Prostate gland (tissue), 2 donors: ENCODE data around the gene PWWP2B. TPM values are rescaled to one million over a fixed set of nuclear protein-coding genes. Genes with fewer than 3 reads are reported as not detected.

Experiments
- DNase-seq: peaks from one replicate; pipeline ENCODE4 v3.0.0-alpha.2; 2019; ENCODE audit warnings: low spot score
- H3K27ac ChIP-seq, 2 donors: fragments of 200-600 bp; sonication (generic); 2 replicates each; pipeline ENCODE4 v1.5.1; 2017 to 2019
- H3K27me3 ChIP-seq: fragments of 200-600 bp; sonication (generic); replicated peaks from 2 replicates; pipeline ENCODE4 v1.5.1; 2019; ENCODE audit not compliant: insufficient read depth
- H3K36me3 ChIP-seq, 2 donors: fragments of 200-600 bp; sonication (generic); 1 replicate in 1 of 2; 2 replicates in 1 of 2; pipeline versions ENCODE4 v1.5.1 to v1.8.1; 2017 to 2019
- H3K4me1 ChIP-seq: fragments of 200-600 bp; sonication (generic); replicated peaks from 2 replicates; pipeline ENCODE4 v1.5.1; 2019
- H3K4me3 ChIP-seq, 2 donors: fragments of 200-600 bp; sonication (generic); 2 replicates each; pipeline ENCODE4 v1.5.1; 2017 to 2019
- H3K9me3 ChIP-seq: fragments of 200-600 bp; sonication (generic); 2 replicates; pipeline ENCODE4 v1.5.1; 2017
- POLR2A ChIP-seq: fragments of 450-650 bp; IDR thresholded peaks from one replicate; pipeline ENCODE4 v1.6.1; 2016; ENCODE audit warnings: antibody characterized with exemption, mild to moderate bottlenecking
- POLR2AphosphoS5 ChIP-seq: sonication (generic); formaldehyde crosslinking; IDR thresholded peaks from one replicate; pipeline ENCODE4 v1.6.1; 2017; ENCODE audit warnings: antibody characterized with exemption
- WGBS: methylation state at CpG from one replicate; pipeline ENCODE4 v1.1.5; 2018; 5-methylcytosine and 5-hydroxymethylcytosine counted together
- intact Hi-C: fragments of 100-400 bp; cut with DNase I; formaldehyde crosslinking; loops from one replicate; pipeline ENCODE4 v1.14.2; 2022
- total RNA-seq, 2 donors: library from RNA; depleted of rRNA; stranded (reverse); fragments of >200 nt; gene quantifications; one replicate each; pipeline ENCODE4 v1.1.0, GENCODE V29; 2016
- TF ChIP-seq, protein P1 (sequence below), 4 experiments: fragments of 200-600 bp in 2 of 4; fragments of 450-650 bp in 2 of 4; sonication (generic) in 2 of 4; IDR thresholded peaks; 1 replicate in 3 of 4; 2 replicates in 1 of 4; pipeline ENCODE4 v1.5.1; 2016 to 2019; ENCODE audit warnings: antibody characterized with exemption in 4 of 4, mild to moderate bottlenecking in 2 of 4, moderate library complexity in 2 of 4

The PWWP2B gene
- total RNA-seq, 2 donors from 2014 or later = 27.5 to 36.6 TPM

GRCh38 chr10:132465193-132465888 is 68.3 kb downstream of the PWWP2B start:
- no peaks in the 10 kb centered on the region for H3K36me3 ChIP-seq
- H3K4me1 ChIP-seq = peaks cover 5% of the 10 kb centered on the region
- WGBS = 93% methylated on average over 35 of the region's 35 CpGs
- no peak for DNase-seq
- TF ChIP-seq POLR2AphosphoS5 = no peak
- TF ChIP-seq, protein P1, sequence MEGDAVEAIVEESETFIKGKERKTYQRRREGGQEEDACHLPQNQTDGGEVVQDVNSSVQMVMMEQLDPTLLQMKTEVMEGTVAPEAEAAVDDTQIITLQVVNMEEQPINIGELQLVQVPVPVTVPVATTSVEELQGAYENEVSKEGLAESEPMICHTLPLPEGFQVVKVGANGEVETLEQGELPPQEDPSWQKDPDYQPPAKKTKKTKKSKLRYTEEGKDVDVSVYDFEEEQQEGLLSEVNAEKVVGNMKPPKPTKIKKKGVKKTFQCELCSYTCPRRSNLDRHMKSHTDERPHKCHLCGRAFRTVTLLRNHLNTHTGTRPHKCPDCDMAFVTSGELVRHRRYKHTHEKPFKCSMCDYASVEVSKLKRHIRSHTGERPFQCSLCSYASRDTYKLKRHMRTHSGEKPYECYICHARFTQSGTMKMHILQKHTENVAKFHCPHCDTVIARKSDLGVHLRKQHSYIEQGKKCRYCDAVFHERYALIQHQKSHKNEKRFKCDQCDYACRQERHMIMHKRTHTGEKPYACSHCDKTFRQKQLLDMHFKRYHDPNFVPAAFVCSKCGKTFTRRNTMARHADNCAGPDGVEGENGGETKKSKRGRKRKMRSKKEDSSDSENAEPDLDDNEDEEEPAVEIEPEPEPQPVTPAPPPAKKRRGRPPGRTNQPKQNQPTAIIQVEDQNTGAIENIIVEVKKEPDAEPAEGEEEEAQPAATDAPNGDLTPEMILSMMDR (IDR thresholded peaks at IDR 0.05) = no peak
- TF ChIP-seq POLR2A = no peak
- H3K4me3 ChIP-seq = no peak overlapping the region
- no peaks in the 10 kb centered on the region for H3K9me3 ChIP-seq
- peak overlapping the region; percentile 76 to 87 for H3K27ac ChIP-seq
- H3K27me3 ChIP-seq = no peaks in the 10 kb centered on the region
- intact Hi-C loops = loop anchor here (2.0 kb wide), 2 partner anchors 15 to 71 kb away; partner anchors contain the start of gene INPP5A

DNA sequence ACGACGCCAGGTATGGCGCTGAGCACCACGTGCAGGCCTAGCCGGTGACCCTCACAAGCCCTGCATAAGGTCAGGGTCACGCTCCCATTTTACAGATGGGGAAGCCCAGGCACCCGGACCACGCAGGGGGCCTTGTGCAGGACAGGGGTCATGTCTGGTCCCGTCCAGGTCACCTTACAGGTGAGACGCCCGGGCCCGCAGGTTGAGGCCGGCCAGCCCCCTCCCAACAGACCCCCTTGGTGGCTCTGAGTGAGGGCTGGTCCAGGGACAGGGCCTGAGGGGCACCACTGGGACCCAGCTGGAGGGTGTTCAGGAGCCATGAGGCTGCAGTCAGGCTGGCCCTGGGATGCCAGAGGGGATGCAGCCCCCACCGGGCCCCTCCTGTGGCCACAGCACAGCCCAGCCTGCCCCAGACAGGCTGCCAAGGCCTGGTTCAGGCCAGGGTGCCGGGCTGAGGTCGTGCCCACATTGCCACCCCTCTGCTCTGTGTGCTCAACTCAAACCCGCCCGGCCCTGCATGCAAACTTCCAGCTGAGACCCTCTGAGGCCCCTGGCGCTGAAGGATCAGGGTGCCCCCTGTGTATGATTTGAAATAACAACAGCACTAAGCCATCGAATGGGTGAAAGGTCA is 69.0 kb downstream of the PWWP2B start:
- intact Hi-C loops = loop anchor here (2.0 kb wide), 2 partner anchors 15 to 71 kb away; partner anchors contain the start of gene INPP5A
- Histone ChIP-seq H3K27me3 (no peaks in the 10 kb centered on the region), H3K36me3 (no peaks in the 10 kb centered on the region), H3K27ac (no peak overlapping the region), H3K9me3 (no peaks in the 10 kb centered on the region), H3K4me3 (no peak overlapping the region), H3K4me1 (peaks cover 5% of the 10 kb centered on the region)
- WGBS = 94% methylated on average over 14 of the region's 20 CpGs
- TF ChIP-seq, protein P1 (IDR thresholded peaks at IDR 0.05) = no peak
- TF ChIP-seq POLR2AphosphoS5 (no peak), POLR2A (no peak)
- DNase-seq = no peak

GRCh38 chr10:132466520-132467463 is 69.8 kb downstream of the PWWP2B start:
- WGBS = 91% methylated on average over 29 of the region's 29 CpGs
- no peaks in the 10 kb centered on the region for H3K27me3 ChIP-seq
- no peak overlapping the region for H3K4me3 ChIP-seq
- no peaks in the 10 kb centered on the region for H3K9me3 ChIP-seq
- H3K36me3 ChIP-seq = no peaks in the 10 kb centered on the region
- intact Hi-C loops = no loop called here
- H3K27ac ChIP-seq = no peak overlapping the region
- peaks cover 5% of the 10 kb centered on the region for H3K4me1 ChIP-seq
- no peak for DNase-seq
- no peak for TF ChIP-seq POLR2A
- TF ChIP-seq, protein P1 (IDR thresholded peaks at IDR 0.05) = no peak
- TF ChIP-seq POLR2AphosphoS5 = no peak

Other genes with a start within 250 kb of the PWWP2B start
- 10 to 100 TPM in 1 of 2 donors, 1 to 10 TPM in 1; 4.1 to 22.6 TPM for gene DPYSL4, start 210.3 kb upstream of the PWWP2B start, total RNA-seq
- gene STK32C, start 89.2 kb upstream of the PWWP2B start, total RNA-seq = 10 to 100 TPM in 1 of 2 donors, 1 to 10 TPM in 1; 7.2 to 21.5 TPM
- gene LRRC27, start 65.0 kb upstream of the PWWP2B start, total RNA-seq = 10 to 100 TPM; 11.4 to 22.9 TPM
- gene INPP5A, start 140.6 kb downstream of the PWWP2B start, total RNA-seq = 10 to 100 TPM; 49.5 to 83.3 TPM